ENCODE results near the gene TFIP11. TPM values are rescaled to one million over a fixed set of nuclear protein-coding genes. Genes with fewer than 3 reads are reported as not detected.

The TFIP11 gene
- total and polyA plus RNA-seq, 2 of the 13 experiments (the other 11 are each of a cell fraction or from before 2014, with no cell fraction given), result 15.4 to 22.8 TPM

- intact Hi-C loops (cut with micrococcal nuclease; ENCODE audit: unreplicated experiment), result no loop called here
- Histone ChIP-seq H3K9ac (ENCODE audit: insufficient read depth, low read depth, low read length) (no peak overlapping the region), H3K79me2 (ENCODE audit: insufficient read depth, low read length) (no peaks in the 10 kb centered on the region), H3K27ac (ENCODE audit: extremely low read length, insufficient read depth, low read length) (no peak overlapping the region), H3K36me3 (replicated peaks in 1 of 2; ENCODE audit: control insufficient read depth in 1 of 2, insufficient read depth in 2 of 2, low read length in 2 of 2) (peaks cover 36 to 75% of the 10 kb centered on the region in 2 experiments), H3K4me1 (ENCODE audit: insufficient read depth, low read length) (peaks cover 16% of the 10 kb centered on the region), H4K20me1 (ENCODE audit: insufficient read depth, low read length) (peaks cover 4% of the 10 kb centered on the region), H2AFZ (ENCODE audit: low read length) (no peak overlapping the region), H3K4me3 (replicated peaks in 1 of 3; ENCODE audit: insufficient read depth in 1 of 3, low read depth in 2 of 3, low read length in 3 of 3) (no peak overlapping the region), H3K4me2 (ENCODE audit: low read depth, low read length) (no peak overlapping the region), H3K27me3 (ENCODE audit: control insufficient read depth in 1 of 2, insufficient read depth in 2 of 2, low read length in 2 of 2) (no peaks in the 10 kb centered on the region), H3K9me3 (ENCODE audit: low read length) (no peaks in the 10 kb centered on the region)
- POLR2A ChIA-PET, result interaction anchor here (1.0 to 2.5 kb wide), 2 partner anchors 11 to 21 kb away, joined by 3 to 10 read pairs; partner anchors contain the start of genes HPS4 and SRRD
- CTCF ChIA-PET (ENCODE audit: low intra/inter-chr PET ratio, low total read pairs), result no interaction called here
- WGBS (ENCODE audit: low lambda C conversion rate), result 96% methylated on average over 3 of the region's 3 CpGs
- DNase-seq (ENCODE audit: low spot score) (no peak), ATAC-seq (no peak), FAIRE-seq (no peak)
- BruUV-seq (replicated peaks), result no TSS peak
- in situ Hi-C loops (cut with HindIII; ENCODE audit: extremely low pct_ligation_motif_present, low pct_unique_long_range_greater_than_20kb), result loop anchor here (5.0 kb wide), 1 partner anchor 95 kb away; no protein-coding TSS in a partner anchor
- TF ChIP-seq SKIL (CRISPR knock-in tag; IDR thresholded peaks at IDR 0.05; ENCODE audit: borderline replicate concordance), result no peak
- no peak for TF ChIP-seq ZNF552 (CRISPR knock-in tag; IDR thresholded peaks at IDR 0.05; ENCODE audit: borderline replicate concordance)
- TF ChIP-seq ZBTB7B (CRISPR knock-in tag; IDR thresholded peaks at IDR 0.05), result no peak
- no peak for TF ChIP-seq ATRX (CRISPR knock-in tag; IDR thresholded peaks at IDR 0.05; ENCODE audit: borderline replicate concordance)
- no peak for TF ChIP-seq PITX1 (CRISPR knock-in tag; IDR thresholded peaks at IDR 0.05)
- TF ChIP-seq, protein P1, sequence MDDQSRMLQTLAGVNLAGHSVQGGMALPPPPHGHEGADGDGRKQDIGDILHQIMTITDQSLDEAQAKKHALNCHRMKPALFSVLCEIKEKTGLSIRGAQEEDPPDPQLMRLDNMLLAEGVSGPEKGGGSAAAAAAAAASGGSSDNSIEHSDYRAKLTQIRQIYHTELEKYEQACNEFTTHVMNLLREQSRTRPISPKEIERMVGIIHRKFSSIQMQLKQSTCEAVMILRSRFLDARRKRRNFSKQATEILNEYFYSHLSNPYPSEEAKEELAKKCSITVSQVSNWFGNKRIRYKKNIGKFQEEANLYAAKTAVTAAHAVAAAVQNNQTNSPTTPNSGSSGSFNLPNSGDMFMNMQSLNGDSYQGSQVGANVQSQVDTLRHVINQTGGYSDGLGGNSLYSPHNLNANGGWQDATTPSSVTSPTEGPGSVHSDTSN (CRISPR knock-in tag; IDR thresholded peaks at IDR 0.05; ENCODE audit: borderline replicate concordance), result no peak
- TF ChIP-seq ZNF17 (CRISPR knock-in tag; IDR thresholded peaks at IDR 0.05), result no peak
- TF ChIP-seq, protein P2, sequence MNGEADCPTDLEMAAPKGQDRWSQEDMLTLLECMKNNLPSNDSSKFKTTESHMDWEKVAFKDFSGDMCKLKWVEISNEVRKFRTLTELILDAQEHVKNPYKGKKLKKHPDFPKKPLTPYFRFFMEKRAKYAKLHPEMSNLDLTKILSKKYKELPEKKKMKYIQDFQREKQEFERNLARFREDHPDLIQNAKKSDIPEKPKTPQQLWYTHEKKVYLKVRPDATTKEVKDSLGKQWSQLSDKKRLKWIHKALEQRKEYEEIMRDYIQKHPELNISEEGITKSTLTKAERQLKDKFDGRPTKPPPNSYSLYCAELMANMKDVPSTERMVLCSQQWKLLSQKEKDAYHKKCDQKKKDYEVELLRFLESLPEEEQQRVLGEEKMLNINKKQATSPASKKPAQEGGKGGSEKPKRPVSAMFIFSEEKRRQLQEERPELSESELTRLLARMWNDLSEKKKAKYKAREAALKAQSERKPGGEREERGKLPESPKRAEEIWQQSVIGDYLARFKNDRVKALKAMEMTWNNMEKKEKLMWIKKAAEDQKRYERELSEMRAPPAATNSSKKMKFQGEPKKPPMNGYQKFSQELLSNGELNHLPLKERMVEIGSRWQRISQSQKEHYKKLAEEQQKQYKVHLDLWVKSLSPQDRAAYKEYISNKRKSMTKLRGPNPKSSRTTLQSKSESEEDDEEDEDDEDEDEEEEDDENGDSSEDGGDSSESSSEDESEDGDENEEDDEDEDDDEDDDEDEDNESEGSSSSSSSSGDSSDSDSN (CRISPR knock-in tag; IDR thresholded peaks at IDR 0.05), result no peak
- no peak for TF ChIP-seq RELA (CRISPR knock-in tag; IDR thresholded peaks at IDR 0.05)
- no peak for TF ChIP-seq STAT6 (CRISPR knock-in tag; IDR thresholded peaks at IDR 0.05; ENCODE audit: borderline replicate concordance)
- TF ChIP-seq, protein P3, sequence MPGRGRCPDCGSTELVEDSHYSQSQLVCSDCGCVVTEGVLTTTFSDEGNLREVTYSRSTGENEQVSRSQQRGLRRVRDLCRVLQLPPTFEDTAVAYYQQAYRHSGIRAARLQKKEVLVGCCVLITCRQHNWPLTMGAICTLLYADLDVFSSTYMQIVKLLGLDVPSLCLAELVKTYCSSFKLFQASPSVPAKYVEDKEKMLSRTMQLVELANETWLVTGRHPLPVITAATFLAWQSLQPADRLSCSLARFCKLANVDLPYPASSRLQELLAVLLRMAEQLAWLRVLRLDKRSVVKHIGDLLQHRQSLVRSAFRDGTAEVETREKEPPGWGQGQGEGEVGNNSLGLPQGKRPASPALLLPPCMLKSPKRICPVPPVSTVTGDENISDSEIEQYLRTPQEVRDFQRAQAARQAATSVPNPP (CRISPR knock-in tag; IDR thresholded peaks at IDR 0.05), result no peak
- TF ChIP-seq PHF8 (CRISPR knock-in tag; IDR thresholded peaks at IDR 0.05), result no peak
Observed at GRCh38 chr22:26462641-26463040, 49.6 kb downstream of the TFIP11 start.

Measured in HepG2 (cell line).